ENCODE measurements around the gene FNDC7.
"Not testable (repeated sequence)": the region's sequence is repeated elsewhere in the genome, so short reads cannot be mapped to it uniquely, and the experiment has no call there.

DNA sequence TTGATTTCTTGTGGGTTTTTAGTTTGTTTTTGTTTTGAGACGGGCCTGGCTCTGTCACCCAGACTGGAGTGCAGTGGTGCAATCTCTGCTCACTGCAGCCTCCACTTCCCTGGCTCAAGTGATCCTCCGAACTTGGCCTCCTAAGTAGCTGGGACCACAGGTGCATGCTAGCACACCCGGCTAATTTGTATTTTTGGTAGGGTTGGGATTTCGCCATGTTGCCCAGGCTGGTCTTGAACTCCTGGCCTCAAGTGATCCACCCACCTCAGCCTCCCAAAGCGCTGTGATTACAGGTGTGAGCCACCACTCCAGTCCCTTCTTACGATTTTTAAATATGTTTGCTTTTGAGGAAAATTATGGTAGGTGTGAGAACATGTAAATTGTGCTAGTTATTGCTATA lies 10.6 kb upstream of the FNDC7 start:
- not testable (repeated sequence) for TF ChIP-seq MEIS2 (IDR thresholded peaks at IDR 0.05; ENCODE audit: partially characterized antibody); ZNF239 (CRISPR knock-in tag; IDR thresholded peaks at IDR 0.05); KDM1A (IDR thresholded peaks at IDR 0.05); SMC3 (conservative IDR thresholded peaks at IDR 0.05; ENCODE audit: insufficient read depth, low read depth, low read length); ESRRA (IDR thresholded peaks at IDR 0.05; ENCODE audit: borderline replicate concordance, low read depth); PHF21A (IDR thresholded peaks at IDR 0.05; ENCODE audit: borderline replicate concordance, low read depth); RFX5 (IDR thresholded peaks at IDR 0.05; ENCODE audit: low read depth, low read length); EP300 (IDR thresholded peaks at IDR 0.05; ENCODE audit: low read length); TGIF2 (CRISPR knock-in tag; IDR thresholded peaks at IDR 0.05)
- TF ChIP-seq, protein P1, sequence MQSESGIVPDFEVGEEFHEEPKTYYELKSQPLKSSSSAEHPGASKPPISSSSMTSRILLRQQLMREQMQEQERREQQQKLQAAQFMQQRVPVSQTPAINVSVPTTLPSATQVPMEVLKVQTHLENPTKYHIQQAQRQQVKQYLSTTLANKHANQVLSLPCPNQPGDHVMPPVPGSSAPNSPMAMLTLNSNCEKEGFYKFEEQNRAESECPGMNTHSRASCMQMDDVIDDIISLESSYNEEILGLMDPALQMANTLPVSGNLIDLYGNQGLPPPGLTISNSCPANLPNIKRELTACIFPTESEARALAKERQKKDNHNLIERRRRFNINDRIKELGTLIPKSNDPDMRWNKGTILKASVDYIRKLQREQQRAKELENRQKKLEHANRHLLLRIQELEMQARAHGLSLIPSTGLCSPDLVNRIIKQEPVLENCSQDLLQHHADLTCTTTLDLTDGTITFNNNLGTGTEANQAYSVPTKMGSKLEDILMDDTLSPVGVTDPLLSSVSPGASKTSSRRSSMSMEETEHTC (IDR thresholded peaks at IDR 0.05): not testable (repeated sequence)
- TF ChIP-seq, protein P2, sequence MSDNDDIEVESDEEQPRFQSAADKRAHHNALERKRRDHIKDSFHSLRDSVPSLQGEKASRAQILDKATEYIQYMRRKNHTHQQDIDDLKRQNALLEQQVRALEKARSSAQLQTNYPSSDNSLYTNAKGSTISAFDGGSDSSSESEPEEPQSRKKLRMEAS (CRISPR knock-in tag; IDR thresholded peaks at IDR 0.05): not testable (repeated sequence)
- TF ChIP-seq, protein P3, sequence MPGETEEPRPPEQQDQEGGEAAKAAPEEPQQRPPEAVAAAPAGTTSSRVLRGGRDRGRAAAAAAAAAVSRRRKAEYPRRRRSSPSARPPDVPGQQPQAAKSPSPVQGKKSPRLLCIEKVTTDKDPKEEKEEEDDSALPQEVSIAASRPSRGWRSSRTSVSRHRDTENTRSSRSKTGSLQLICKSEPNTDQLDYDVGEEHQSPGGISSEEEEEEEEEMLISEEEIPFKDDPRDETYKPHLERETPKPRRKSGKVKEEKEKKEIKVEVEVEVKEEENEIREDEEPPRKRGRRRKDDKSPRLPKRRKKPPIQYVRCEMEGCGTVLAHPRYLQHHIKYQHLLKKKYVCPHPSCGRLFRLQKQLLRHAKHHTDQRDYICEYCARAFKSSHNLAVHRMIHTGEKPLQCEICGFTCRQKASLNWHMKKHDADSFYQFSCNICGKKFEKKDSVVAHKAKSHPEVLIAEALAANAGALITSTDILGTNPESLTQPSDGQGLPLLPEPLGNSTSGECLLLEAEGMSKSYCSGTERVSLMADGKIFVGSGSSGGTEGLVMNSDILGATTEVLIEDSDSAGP (CRISPR knock-in tag; IDR thresholded peaks at IDR 0.05): not testable (repeated sequence)
- TF ChIP-seq, protein P4, sequence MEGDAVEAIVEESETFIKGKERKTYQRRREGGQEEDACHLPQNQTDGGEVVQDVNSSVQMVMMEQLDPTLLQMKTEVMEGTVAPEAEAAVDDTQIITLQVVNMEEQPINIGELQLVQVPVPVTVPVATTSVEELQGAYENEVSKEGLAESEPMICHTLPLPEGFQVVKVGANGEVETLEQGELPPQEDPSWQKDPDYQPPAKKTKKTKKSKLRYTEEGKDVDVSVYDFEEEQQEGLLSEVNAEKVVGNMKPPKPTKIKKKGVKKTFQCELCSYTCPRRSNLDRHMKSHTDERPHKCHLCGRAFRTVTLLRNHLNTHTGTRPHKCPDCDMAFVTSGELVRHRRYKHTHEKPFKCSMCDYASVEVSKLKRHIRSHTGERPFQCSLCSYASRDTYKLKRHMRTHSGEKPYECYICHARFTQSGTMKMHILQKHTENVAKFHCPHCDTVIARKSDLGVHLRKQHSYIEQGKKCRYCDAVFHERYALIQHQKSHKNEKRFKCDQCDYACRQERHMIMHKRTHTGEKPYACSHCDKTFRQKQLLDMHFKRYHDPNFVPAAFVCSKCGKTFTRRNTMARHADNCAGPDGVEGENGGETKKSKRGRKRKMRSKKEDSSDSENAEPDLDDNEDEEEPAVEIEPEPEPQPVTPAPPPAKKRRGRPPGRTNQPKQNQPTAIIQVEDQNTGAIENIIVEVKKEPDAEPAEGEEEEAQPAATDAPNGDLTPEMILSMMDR (IDR thresholded peaks at IDR 0.05 in 2 of 3, conservative IDR thresholded peaks at IDR 0.05 in 1 of 3; ENCODE audit: insufficient read depth in 2 of 3, low read depth in 1 of 3, low read length in 3 of 3): not testable (repeated sequence)
